GDM1 (cell line): ENCODE data around the gene DLAT.
"Not testable (repeated sequence)": the region's sequence is repeated elsewhere in the genome, so short reads cannot be mapped to it uniquely, and the experiment has no call there.

Experiments
- DNase-seq: peaks from one replicate; lab custom pipeline; 2025; lab: John Stamatoyannopoulos, UW

DLAT gene

GRCh38 chr11:112024773-112025678, at the start of gene DLAT:
DLAT (plus strand) TSS chr11:112025408; CDS start chr11:112025473, 65 bp downstream.
- peak; percentile 83 for DNase-seq

GRCh38 chr11:111976119-111976766, 49.0 kb upstream of the DLAT start:
- no peak for DNase-seq

GRCh38 chr11:111976767-111977145, 48.5 kb upstream of the DLAT start:
- DNase-seq: no peak

- no peak for DNase-seq
Measured at GRCh38 chr11:111977146-111978027, 47.8 kb upstream of the DLAT start.

GRCh38 chr11:111978028-111978771, 47.0 kb upstream of the DLAT start:
- no peak for DNase-seq

GRCh38 chr11:111980062-111980461, 45.1 kb upstream of the DLAT start:
- no peak for DNase-seq

- DNase-seq: no peak
Measured at GRCh38 chr11:111981270-111981669, 43.9 kb upstream of the DLAT start.

- peak; percentile 11 for DNase-seq
Measured at GRCh38 chr11:111982019-111982464, 43.2 kb upstream of the DLAT start.

GRCh38 chr11:111982541-111983186, 42.5 kb upstream of the DLAT start:
- DNase-seq: no peak

- no peak for DNase-seq
Measured at GRCh38 chr11:111983187-111983986, 41.8 kb upstream of the DLAT start.

- DNase-seq: no peak
Measured at GRCh38 chr11:111986589-111986988, 38.6 kb upstream of the DLAT start.

- no peak for DNase-seq
Measured at GRCh38 chr11:111990381-111990780, 34.8 kb upstream of the DLAT start.

- DNase-seq: no peak
Measured at GRCh38 chr11:111992206-111992855, 32.9 kb upstream of the DLAT start.

- DNase-seq: no peak
Measured at GRCh38 chr11:111996129-111996528, 29.1 kb upstream of the DLAT start.

- not testable (repeated sequence) for DNase-seq
Measured at GRCh38 chr11:111996669-111997068, 28.5 kb upstream of the DLAT start.

- no peak for DNase-seq
Measured at GRCh38 chr11:111999111-111999510, 26.1 kb upstream of the DLAT start.

GRCh38 chr11:112000703-112001102, 24.5 kb upstream of the DLAT start:
- no peak for DNase-seq

- DNase-seq: no peak
Measured at GRCh38 chr11:112002491-112003216, 22.6 kb upstream of the DLAT start.

GRCh38 chr11:112004389-112004788, 20.8 kb upstream of the DLAT start:
- no peak for DNase-seq
